HuH-7 (cell line): ENCODE data around the gene MED28.

Source experiments
- DNase-seq: peaks from one replicate; pipeline ENCODE4 v3.0.0; 2011; ENCODE audit warnings: low spot score

Gene MED28

GRCh38 chr4:17667253-17667652 is 52.8 kb downstream of the MED28 start:
- DNase-seq: no peak

DNA sequence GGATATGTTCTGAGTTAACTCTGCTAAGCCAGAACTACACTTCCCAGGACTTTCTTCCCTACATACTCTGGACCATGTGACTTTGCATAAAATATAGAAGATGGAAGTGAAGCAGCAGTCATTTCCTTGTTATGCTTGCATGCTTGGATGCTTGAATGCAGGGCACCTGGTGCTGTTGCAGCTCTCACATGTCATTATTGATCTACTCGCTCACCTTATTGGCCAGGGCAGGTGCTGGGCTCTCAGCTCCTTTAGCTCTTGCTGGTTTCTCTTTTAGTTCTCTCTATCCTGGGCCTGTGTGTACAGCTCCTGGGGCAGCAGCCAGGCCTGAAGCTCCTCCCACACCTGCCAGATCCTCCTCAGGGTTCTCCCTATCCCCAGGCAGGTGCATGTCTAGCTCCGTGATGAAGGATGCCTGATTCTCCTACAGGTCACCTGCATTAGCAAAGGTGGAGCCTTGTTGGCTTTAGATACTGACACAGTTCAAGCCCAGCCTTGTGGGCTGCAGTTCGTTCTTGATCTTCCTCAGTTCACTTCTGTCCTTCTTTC is 53.3 kb downstream of the MED28 start:
- no peak for DNase-seq

DNA sequence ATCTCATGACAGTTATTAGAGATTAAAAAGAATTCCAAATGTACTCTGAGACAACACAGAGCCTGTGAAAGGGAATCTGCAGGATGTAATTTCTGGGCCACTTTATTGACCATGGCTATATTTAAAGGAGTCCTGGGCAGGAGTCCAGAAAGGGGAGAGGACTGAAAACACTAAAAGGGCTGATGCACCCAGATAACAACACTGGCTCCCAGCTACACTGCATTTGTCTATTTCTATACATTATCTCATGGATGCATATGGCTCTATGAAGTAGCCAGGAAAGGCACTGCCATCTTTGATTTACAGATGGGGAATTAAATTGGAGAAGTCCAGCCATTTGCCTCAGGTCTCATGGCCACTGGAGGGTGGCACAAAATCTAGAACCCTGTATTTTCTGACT is 56.0 kb downstream of the MED28 start:
- DNase-seq: no peak

GRCh38 chr4:17680559-17681280 is 66.3 kb downstream of the MED28 start:
- DNase-seq: no peak

- DNase-seq: no peak
These were observed 67.1 kb downstream of the MED28 start for GRCh38 chr4:17681281-17682221.

- DNase-seq: no peak
These were observed 67.8 kb downstream of the MED28 start for GRCh38 chr4:17682222-17682566.
